PFSK-1 (cell line): ENCODE measurements around the gene GP1BB. TPM values are rescaled to one million over a fixed set of nuclear protein-coding genes. Genes with fewer than 3 reads are reported as not detected.

ENCODE experiments used
- FOXP2 ChIP-seq: optimal IDR thresholded peaks from 2 replicates; pipeline ENCODE3; 2011; ENCODE audit warnings: borderline replicate concordance, control low read depth, inconsistent platforms; ENCODE audit not compliant: insufficient read depth; ENCODE audit errors: extremely low read length, extremely low read depth
- POLR2AphosphoS5 ChIP-seq: IDR thresholded peaks from 2 replicates; pipeline ENCODE4 v1.6.1; 2012; ENCODE audit warnings: low read depth, mild to moderate bottlenecking, control low read depth, low read length, moderate library complexity
- REST ChIP-seq, 2 experiments: IDR thresholded peaks; 2 replicates each; pipeline versions ENCODE4 v1.6.1 to v1.8.0; 2011 to 2012; ENCODE audit warnings: low read depth in 2 of 2, low read length in 2 of 2, control low read depth in 1 of 2, inconsistent platforms in 1 of 2, mild to moderate bottlenecking in 1 of 2, moderate library complexity in 1 of 2; ENCODE audit not compliant: insufficient read depth in 1 of 2
- SIN3A ChIP-seq: IDR thresholded peaks from 2 replicates; pipeline ENCODE4 v1.6.1; 2012; ENCODE audit warnings: mild to moderate bottlenecking, low read length, moderate library complexity, borderline replicate concordance; ENCODE audit not compliant: insufficient read depth
- TAF1 ChIP-seq: IDR thresholded peaks from 2 replicates; pipeline ENCODE4 v1.6.1; 2012; ENCODE audit warnings: low read length, control low read depth, borderline replicate concordance; ENCODE audit not compliant: insufficient read depth
- polyA plus RNA-seq: library from polyadenylated mRNA; unstranded; fragments of >200 nt; gene quantifications from one replicate; pipeline ENCODE4 v1.2.1, GENCODE V29; 2012; ENCODE audit warnings: low read depth, missing spikeins; ENCODE audit not compliant: insufficient read length

The GP1BB gene
- polyA plus RNA-seq = 4.5 TPM

GRCh38 chr22:19723232-19723982, at the start of gene GP1BB:
TSS of gene GP1BB (plus strand) at chr22:19723539. CDS start at chr22:19723570, 31 bp downstream.
- TF ChIP-seq REST (IDR thresholded peaks at IDR 0.05; ENCODE audit: insufficient read depth in 1 of 2, low read depth in 2 of 2, low read length in 2 of 2) (no peak), POLR2AphosphoS5 (no peak), FOXP2 (no peak), TAF1 (no peak), SIN3A (no peak)

- TF ChIP-seq POLR2AphosphoS5 (no peak), REST (IDR thresholded peaks at IDR 0.05; ENCODE audit: insufficient read depth in 1 of 2, low read depth in 2 of 2, low read length in 2 of 2) (no peak), TAF1 (no peak), FOXP2 (no peak), SIN3A (no peak)
Observed at GRCh38 chr22:19673660-19674059, 49.7 kb upstream of the GP1BB start.

- TF ChIP-seq FOXP2 = no peak
- no peak for TF ChIP-seq POLR2AphosphoS5
- no peak for TF ChIP-seq REST (IDR thresholded peaks at IDR 0.05; ENCODE audit: insufficient read depth in 1 of 2, low read depth in 2 of 2, low read length in 2 of 2)
- TF ChIP-seq SIN3A = no peak
- TF ChIP-seq TAF1 = no peak
Observed at GRCh38 chr22:19674129-19674928, 49.0 kb upstream of the GP1BB start.

- no peak for TF ChIP-seq REST (IDR thresholded peaks at IDR 0.05; ENCODE audit: insufficient read depth in 1 of 2, low read depth in 2 of 2, low read length in 2 of 2)
- TF ChIP-seq TAF1 = no peak
- TF ChIP-seq FOXP2 = no peak
- no peak for TF ChIP-seq POLR2AphosphoS5
- TF ChIP-seq SIN3A = no peak
Observed at GRCh38 chr22:19674929-19675253, 48.4 kb upstream of the GP1BB start.
